MG63 (cell line): ENCODE data around the gene COPZ1. TPM values are rescaled to one million over a fixed set of nuclear protein-coding genes. Genes with fewer than 3 reads are reported as not detected.
"Not testable (repeated sequence)": the region's sequence is repeated elsewhere in the genome, so short reads cannot be mapped to it uniquely, and the experiment has no call there.

Source experiments
- DNase-seq: peaks from one replicate; pipeline ENCODE4 v3.0.0-alpha.2; 2020
- H3K27me3 ChIP-seq: fragments of 250-450 bp; sonication (Bioruptor Pico); 2 replicates; pipeline ENCODE4 v1.5.1; 2020; ENCODE audit warnings: mild to moderate bottlenecking, moderate library complexity
- H3K36me3 ChIP-seq: fragments of 250-450 bp; sonication (Bioruptor Pico); 2 replicates; pipeline ENCODE4 v1.5.1; 2020; ENCODE audit warnings: mild to moderate bottlenecking, moderate library complexity
- H3K4me3 ChIP-seq: fragments of 250-450 bp; sonication (Bioruptor Pico); 2 replicates; pipeline ENCODE4 v1.5.1; 2020; ENCODE audit warnings: mild to moderate bottlenecking, moderate library complexity
- H3K9me3 ChIP-seq: fragments of 250-450 bp; sonication (Bioruptor Pico); 2 replicates; pipeline ENCODE4 v1.5.1; 2020; ENCODE audit warnings: mild to moderate bottlenecking, moderate library complexity
- total RNA-seq: library from RNA; depleted of rRNA; stranded (reverse); fragments of >200 nt; shearing (Covaris generic); gene quantifications from 2 replicates; pipeline ENCODE4 v1.2.3, GENCODE V29; 2014; ENCODE audit warnings: low replicate concordance

COPZ1 gene
- total RNA-seq, 1 experiment from 2014 or later = 243 TPM

- H3K4me3 ChIP-seq, H3K36me3 ChIP-seq, DNase-seq, H3K9me3 ChIP-seq, H3K27me3 ChIP-seq: not testable (repeated sequence)
Measured at GRCh38 chr12:54312309-54312708, 12.6 kb upstream of the COPZ1 start.

- Histone ChIP-seq H3K36me3 (peaks cover 3% of the 10 kb centered on the region), H3K27me3 (no peaks in the 10 kb centered on the region), H3K9me3 (no peaks in the 10 kb centered on the region), H3K4me3 (no peak overlapping the region)
- no peak for DNase-seq
Measured at GRCh38 chr12:54321363-54321762, 3.6 kb upstream of the COPZ1 start.

- H3K9me3 ChIP-seq, H3K27me3 ChIP-seq: not testable (repeated sequence)
- DNase-seq = peak; percentile 53
- Histone ChIP-seq H3K4me3 (peak overlapping the region; percentile 91), H3K36me3 (peaks cover 33% of the 10 kb centered on the region)
Measured at GRCh38 chr12:54325442-54326109, 645 bp downstream of the COPZ1 start.

GRCh38 chr12:54328595-54329337 lies 3.8 kb downstream of the COPZ1 start:
- DNase-seq = no peak
- Histone ChIP-seq H3K4me3 (no peak overlapping the region), H3K36me3 (peaks cover 55% of the 10 kb centered on the region)

GRCh38 chr12:54329759-54330158 lies 4.8 kb downstream of the COPZ1 start:
- H3K4me3 ChIP-seq = no peak overlapping the region
- H3K27me3 ChIP-seq = no peaks in the 10 kb centered on the region
- no peaks in the 10 kb centered on the region for H3K9me3 ChIP-seq
- no peak for DNase-seq
- peaks cover 55% of the 10 kb centered on the region for H3K36me3 ChIP-seq

More at GRCh38 chr12:54328595-54329337, 3.8 kb downstream of the COPZ1 start:
- no peaks in the 10 kb centered on the region for H3K27me3 ChIP-seq
- no peaks in the 10 kb centered on the region for H3K9me3 ChIP-seq

GRCh38 chr12:54330442-54330841 lies 5.5 kb downstream of the COPZ1 start:
- Histone ChIP-seq H3K4me3 (no peak overlapping the region), H3K27me3 (no peaks in the 10 kb centered on the region), H3K9me3 (no peaks in the 10 kb centered on the region), H3K36me3 (peaks cover 57% of the 10 kb centered on the region)
- no peak for DNase-seq

GRCh38 chr12:54331461-54331860 lies 6.5 kb downstream of the COPZ1 start:
- DNase-seq = no peak
- Histone ChIP-seq H3K36me3 (peaks cover 60% of the 10 kb centered on the region), H3K4me3 (no peak overlapping the region), H3K27me3 (no peaks in the 10 kb centered on the region), H3K9me3 (no peaks in the 10 kb centered on the region)

GRCh38 chr12:54333420-54334034 lies 8.6 kb downstream of the COPZ1 start:
- Histone ChIP-seq H3K4me3 (no peak overlapping the region), H3K27me3 (no peaks in the 10 kb centered on the region), H3K9me3 (no peaks in the 10 kb centered on the region), H3K36me3 (peaks cover 53% of the 10 kb centered on the region)
- no peak for DNase-seq

GRCh38 chr12:54337280-54337842 lies 12.4 kb downstream of the COPZ1 start:
- no peaks in the 10 kb centered on the region for H3K27me3 ChIP-seq
- H3K4me3 ChIP-seq = no peak overlapping the region
- no peaks in the 10 kb centered on the region for H3K9me3 ChIP-seq
- peaks cover 49% of the 10 kb centered on the region for H3K36me3 ChIP-seq
- DNase-seq = no peak

- H3K4me3 ChIP-seq = no peak overlapping the region
- H3K9me3 ChIP-seq = no peaks in the 10 kb centered on the region
- no peaks in the 10 kb centered on the region for H3K27me3 ChIP-seq
- peak; percentile 58 for DNase-seq
- peaks cover 52% of the 10 kb centered on the region for H3K36me3 ChIP-seq
Measured at GRCh38 chr12:54337854-54338650, 13.1 kb downstream of the COPZ1 start.

GRCh38 chr12:54338698-54339296 lies 13.9 kb downstream of the COPZ1 start:
- DNase-seq = no peak
- Histone ChIP-seq H3K27me3 (no peaks in the 10 kb centered on the region), H3K36me3 (peaks cover 55% of the 10 kb centered on the region), H3K9me3 (no peaks in the 10 kb centered on the region), H3K4me3 (no peak overlapping the region)

- Histone ChIP-seq H3K27me3 (no peaks in the 10 kb centered on the region), H3K36me3 (peaks cover 64% of the 10 kb centered on the region), H3K9me3 (no peaks in the 10 kb centered on the region), H3K4me3 (no peak overlapping the region)
- DNase-seq = no peak
Measured at GRCh38 chr12:54340846-54341245, 15.9 kb downstream of the COPZ1 start.

- H3K36me3 ChIP-seq = peaks cover 65% of the 10 kb centered on the region
- no peaks in the 10 kb centered on the region for H3K9me3 ChIP-seq
- DNase-seq = no peak
- H3K27me3 ChIP-seq = no peaks in the 10 kb centered on the region
- H3K4me3 ChIP-seq = no peak overlapping the region
Measured at GRCh38 chr12:54341378-54342300, 16.7 kb downstream of the COPZ1 start.

GRCh38 chr12:54349036-54349435 lies 24.1 kb downstream of the COPZ1 start:
- Histone ChIP-seq H3K36me3 (peaks cover 79% of the 10 kb centered on the region), H3K9me3 (no peaks in the 10 kb centered on the region), H3K4me3 (no peak overlapping the region), H3K27me3 (no peaks in the 10 kb centered on the region)
- no peak for DNase-seq

GRCh38 chr12:54349679-54350078 lies 24.7 kb downstream of the COPZ1 start:
- H3K4me3 ChIP-seq = no peak overlapping the region
- DNase-seq = no peak
- no peaks in the 10 kb centered on the region for H3K9me3 ChIP-seq
- no peaks in the 10 kb centered on the region for H3K27me3 ChIP-seq
- peaks cover 76% of the 10 kb centered on the region for H3K36me3 ChIP-seq
